Epidermal melanocyte (primary cell): ENCODE results near the gene SKA2.
A peak's percentile ranks its signal among the peaks of the same experiment; 100 is the strongest.
"Not testable (repeated sequence)": the region's sequence is repeated elsewhere in the genome, so short reads cannot be mapped to it uniquely, and the experiment has no call there.

Experiments
- DNase-seq: peaks from one replicate; pipeline ENCODE4 v3.0.0; 2011; ENCODE audit warnings: low spot score; ENCODE audit not compliant: insufficient read length

The SKA2 gene

DNA sequence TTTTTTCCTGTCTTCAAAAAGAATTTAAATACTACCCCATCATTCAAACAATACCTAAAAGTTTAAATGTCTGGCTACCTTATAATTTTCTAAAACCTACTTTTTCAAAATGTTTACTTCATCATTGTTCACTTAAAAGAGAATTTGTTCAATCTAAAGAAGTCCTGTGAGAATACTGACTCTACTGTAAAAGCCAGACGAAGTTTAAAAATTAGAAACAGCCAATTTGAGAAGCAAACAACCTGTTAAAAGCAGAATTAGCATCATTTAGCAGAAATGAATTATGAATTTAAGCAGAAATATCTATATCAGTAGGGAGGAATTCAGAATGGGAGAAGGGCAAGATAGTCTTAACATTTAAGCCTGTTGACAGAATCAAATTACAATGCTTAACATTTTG is 2.1 kb downstream of the SKA2 start:
- no peak for DNase-seq

DNA sequence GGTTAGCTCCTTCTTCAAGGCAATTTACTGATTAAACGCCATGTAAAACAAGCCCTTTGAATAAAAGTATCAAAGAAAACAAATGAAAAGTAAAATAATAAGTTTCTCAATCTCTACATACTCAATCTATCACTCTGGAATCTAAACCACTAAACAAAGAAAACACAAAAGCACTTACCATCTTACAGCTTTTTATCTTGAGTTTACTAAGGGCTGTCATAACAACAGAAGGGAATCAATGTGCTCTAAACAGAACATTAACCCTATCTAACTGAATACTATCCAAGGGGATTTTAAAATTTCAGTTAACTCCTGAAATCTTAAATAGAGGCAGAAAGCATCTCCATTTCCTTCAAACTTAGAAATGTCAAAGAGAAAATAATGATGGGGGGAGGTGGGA is 3.4 kb downstream of the SKA2 start:
- DNase-seq: no peak

DNA sequence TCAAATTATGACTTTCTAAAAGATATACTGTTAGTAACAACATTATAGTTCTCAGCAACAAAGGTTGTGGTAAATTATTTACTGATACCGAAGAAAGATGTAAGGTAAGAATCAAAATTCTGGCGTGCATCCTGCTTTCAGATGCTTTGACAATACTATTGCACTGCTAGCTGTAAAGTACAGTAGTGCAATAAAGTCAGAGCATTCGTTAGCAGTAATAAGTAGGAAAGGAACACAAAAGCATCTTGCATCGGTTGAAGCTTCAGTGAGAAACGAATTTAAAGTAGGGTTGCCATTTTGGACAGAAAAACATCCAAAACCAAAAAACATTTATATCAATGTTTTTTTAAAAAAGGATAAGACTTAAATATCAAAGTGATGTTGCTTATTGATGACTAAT is 4.0 kb downstream of the SKA2 start:
- DNase-seq: no peak

DNA sequence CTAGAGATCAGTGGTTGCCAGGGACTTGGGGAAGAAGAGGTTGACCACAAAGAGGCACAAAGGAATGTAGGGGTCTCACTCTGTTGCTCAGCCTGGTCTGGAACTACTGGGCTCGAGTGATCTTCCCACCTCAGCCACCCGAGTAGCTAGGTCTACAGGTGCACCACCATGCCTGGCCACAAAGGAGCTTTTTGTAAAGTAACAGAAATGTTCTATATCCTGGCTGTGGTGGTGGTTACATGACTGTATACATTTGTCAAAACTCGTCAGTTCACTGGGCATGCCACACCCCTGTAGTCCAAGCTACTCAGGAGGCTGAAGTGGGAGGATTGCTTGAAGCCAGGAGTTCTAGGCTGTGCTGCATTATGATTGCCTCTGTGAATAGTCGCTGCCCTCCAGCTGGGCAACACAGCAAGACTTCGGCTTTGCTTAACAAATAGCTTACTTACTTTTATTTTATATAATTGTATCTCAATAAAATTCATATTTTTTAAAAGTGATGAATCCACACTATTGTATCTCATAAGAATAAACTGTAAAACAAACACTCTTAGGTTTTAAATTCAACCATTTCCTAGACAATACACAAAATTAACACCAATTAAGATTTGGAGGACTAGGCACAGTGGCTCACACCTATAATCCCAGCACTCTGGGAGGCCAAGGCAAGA is 5.0 kb downstream of the SKA2 start:
- DNase-seq: no peak

DNA sequence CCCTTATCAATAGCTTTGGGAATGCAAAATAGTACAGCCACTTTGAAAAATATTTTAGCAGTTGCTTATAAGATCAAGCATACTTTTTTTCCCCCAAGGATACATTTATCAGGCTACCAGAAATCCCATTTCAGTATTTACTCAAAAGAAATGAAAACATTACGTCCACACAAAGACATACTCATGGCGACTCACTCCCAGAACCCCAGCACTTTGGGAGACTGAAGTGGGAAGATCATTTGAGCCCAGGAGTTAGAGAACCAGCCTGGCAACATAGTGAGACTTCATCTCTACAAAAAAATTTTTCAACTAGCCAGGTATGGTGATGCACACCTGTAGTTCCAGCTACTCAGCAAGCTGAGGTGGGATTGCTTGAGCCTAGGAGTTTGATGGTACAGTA is 5.9 kb downstream of the SKA2 start:
- DNase-seq: no peak

DNA sequence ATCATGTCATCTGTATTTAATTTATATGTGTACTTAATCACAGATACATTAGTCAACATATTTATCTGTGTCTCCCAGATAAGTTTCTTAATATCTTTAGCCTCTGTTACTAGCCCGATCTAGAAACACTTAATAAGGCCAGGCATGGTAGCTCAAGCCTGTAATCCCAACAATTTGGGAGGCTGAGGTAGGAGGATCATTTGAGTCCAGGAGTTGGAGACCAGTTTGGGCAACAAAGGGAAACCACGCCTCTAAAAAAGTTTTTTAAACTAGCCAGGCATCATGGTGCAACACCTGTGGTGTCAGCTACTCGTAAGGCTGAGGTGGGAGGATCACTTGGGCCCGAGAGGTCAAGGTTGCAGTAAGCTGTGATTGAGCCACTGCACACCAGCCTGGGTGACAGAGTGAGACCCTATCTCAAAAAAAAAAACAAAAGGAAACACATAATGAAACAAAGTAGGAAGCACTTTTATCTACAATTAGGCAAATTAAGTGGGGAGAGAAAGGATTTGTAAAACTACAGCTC is 9.4 kb downstream of the SKA2 start:
- no peak for DNase-seq

DNA sequence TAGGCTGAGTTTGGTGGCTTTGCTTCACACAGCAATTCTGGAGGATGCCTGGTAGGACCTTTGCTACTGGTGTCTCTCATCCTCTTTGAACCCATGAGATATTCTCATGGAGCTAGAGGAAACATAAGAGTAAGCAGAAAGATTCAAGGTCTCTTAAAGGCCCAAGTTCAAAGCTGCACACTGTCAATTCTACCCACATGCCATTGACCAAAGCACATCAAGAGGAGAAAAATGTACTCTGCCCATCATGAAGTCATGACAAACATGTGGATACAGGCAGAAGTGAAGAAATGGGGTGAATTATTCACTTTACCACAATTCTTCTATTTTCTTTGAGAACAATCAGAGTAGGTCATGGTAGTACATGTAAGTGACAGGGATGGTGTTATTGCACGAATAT is 13.1 kb downstream of the SKA2 start:
- no peak for DNase-seq

DNA sequence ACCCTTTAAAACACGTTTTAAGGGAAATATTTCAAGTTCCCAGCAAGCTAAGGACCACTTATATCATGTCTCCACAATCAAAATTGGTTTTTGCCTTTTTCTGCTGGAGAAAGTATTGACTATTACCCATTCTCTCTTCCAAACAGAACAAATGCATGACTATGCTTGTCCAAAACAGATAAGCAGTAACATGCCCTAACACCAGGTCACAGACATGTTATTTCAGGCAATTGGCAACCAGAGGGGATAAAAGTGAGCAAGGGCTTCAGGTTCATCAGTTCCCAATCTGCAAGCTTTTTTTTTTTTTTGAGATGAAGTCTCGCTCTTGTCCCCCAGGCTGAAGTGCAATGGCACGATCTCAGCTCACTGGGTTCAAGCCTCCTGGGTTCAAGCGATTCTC is 15.0 kb downstream of the SKA2 start:
- no peak for DNase-seq

DNA sequence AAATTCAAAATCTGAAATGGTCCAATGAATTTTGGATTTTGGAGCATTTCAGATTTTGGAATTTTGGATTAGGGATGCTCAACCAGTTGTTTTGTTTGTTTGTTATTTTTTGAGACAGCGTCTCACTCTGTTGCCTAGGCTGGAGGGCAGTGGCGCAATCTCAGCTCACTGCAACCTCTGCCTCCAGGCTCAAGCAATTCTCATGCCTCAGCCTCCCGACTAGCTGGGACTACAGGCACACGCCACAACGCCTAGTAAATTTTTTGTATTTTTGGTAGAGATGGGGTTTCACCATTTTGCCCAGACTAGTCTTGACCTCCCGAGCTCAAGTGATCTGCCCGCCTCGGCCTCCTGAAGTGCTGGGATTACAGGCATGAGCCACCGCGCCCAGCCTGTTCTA is 16.6 kb downstream of the SKA2 start:
- DNase-seq: not testable (repeated sequence)

DNA sequence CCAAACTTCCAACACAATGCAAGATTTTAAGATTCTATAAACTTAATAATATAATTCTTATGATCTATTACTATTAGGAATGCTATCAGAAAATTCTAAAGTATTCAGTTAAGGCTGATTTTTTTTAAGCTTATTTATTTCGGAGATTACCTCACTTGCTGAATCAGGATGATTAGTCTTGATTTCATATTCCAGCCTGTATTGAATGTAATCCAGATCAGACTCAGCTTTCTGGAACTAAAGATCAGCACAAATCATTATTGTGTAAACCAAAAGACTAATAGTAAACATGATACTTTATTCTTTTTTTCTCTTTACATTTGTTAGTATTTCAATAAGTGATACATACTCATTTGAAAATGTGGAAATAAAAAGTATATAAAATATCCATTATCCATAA is 23.9 kb downstream of the SKA2 start:
- no peak for DNase-seq

DNA sequence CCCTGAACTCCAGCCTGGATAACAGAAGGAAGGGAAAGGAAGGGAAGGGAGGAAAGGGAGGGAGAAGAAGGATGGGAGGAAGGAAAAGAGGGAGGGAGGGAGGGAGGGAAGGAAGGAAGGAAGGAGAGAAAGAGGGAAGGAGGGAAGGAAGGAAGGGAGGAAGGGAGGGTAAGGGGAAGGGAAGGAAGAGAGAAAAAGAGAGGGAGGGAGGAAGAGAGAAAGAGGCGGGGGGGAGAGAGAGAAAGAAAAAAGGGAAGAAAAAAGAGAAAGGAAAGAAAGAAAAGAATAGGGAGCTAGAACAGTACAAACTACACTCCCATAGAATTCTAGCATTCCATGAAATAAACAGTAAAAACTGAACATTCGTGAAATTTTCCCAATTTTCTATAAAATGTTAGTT is 25.2 kb downstream of the SKA2 start:
- DNase-seq: no peak

DNA sequence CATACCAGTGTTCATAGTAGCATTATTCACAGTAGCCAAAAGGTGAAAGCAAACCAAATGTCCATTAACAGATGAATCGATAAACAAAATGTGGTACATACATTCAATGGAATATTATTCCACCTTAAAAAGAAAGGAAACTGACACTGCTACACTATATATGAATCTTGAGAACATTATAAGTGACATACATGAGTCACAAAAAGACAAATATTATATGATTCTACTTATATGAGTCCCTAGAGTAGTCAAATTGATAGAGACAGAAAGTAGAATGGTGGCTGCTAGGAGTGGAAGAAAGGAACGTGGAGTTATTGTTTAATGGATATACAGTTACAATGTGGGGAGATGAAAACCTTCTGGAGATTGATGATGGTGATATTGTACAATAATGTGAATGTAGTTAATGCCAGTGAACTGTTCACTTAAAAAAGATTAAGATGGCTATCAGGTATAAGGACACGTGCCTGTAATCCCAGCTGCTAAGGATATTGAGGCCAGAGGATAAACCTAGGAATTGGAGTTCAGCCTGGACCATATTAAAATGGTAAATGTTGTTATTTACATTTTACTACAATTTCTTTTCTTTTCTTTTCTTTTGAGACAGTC is 28.1 kb downstream of the SKA2 start:
- no peak for DNase-seq

DNA sequence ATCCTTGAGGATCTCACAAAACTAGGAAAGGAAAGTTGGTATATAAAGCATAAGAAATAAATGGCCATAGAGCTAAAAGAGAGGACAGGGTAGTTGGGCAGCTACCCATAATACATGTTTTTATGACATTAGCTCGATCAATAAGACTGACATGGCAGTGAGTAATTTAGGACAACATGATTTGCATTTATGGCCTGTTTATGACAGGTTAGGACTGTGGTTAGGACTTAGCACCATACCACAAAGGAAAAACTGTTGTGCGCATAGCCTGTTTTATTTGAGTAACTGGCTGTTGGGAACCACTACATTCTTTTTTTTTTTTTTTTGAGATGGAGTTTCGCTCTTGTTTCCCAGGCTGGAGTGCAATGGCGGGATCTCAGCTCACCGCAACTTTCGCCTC is 30.3 kb downstream of the SKA2 start:
- DNase-seq: no peak

DNA sequence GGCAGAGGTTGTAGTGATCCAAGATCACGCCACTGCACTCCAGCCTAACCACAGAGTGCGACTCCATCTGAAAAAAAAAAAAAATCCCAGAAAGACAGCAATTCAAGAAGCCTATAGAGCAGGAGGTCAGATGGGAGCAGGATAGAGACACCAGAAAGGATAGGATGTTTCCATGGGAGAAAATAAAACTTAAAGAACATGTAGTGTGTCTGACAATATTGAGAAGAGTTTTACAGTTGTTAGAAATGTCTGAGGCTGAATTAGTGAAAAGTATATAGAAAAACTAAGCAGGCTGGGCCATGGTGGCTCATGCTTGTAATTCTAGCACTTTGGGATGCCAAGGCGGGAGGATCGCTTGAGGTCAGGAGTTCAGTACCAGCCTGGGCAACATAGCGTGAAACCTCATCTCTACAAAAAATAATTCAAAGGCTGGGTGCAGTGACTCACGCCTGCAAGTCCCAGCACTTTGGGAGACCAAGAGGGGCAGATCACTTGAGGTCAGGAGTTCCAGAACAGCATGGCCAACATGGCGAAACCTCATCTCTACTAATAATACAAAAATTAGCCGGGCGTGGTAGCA is 33.0 kb downstream of the SKA2 start:
- DNase-seq: no peak

DNA sequence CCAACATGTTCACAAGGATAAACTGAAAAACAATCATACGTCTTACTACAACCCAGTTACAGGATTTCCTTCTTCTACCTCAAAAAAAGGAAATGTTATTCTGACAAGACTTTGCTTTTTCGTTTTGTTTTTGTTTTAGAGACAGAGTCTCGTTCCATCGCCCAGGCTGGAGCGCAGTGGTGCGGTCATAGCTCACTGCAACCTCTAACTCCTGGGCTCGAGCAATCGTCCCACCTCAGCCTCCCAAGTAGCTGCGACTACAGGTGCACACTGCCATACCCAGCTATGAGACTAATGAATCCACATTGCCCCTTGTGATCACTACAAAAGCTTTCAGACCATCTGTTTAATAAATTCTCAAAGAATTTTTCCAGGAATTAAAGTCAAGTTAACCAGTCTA is 39.5 kb downstream of the SKA2 start:
- DNase-seq: no peak

DNA sequence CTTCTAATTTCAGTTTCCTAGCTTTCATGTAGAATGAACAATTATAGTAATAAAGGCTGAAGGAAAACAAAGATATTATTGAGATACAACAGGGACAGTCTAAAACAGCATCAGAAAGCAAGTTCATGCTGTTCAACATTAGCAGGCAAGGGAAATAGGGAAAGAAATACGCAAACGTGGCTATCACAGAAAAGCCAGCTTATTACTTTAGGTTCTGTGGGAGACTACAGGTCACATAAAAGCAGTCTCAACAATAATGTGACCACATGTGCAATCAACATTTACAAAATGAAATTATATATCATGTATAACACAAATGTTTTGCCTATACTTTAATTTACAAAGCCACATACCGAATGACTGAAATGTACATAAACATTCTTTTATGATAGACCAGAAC is 43.4 kb downstream of the SKA2 start:
- no peak for DNase-seq

DNA sequence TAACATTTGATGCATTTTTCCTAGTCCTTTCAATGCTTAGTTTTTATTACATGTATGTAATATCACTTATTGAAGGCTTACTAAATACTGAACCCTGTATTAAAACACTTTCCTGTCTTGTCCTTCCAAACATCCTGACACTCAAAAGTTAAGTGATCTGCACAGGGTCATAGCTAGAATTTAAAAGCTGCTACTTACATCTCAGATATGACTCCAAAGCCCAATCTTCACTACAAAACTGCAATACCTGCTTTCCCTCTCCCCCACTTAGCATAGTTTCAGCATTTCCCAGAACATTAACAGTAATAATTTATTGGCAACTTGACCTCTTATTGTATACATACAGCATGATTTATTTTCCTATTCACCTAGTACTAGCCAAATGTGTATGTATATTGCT is 44.0 kb downstream of the SKA2 start:
- no peak for DNase-seq

DNA sequence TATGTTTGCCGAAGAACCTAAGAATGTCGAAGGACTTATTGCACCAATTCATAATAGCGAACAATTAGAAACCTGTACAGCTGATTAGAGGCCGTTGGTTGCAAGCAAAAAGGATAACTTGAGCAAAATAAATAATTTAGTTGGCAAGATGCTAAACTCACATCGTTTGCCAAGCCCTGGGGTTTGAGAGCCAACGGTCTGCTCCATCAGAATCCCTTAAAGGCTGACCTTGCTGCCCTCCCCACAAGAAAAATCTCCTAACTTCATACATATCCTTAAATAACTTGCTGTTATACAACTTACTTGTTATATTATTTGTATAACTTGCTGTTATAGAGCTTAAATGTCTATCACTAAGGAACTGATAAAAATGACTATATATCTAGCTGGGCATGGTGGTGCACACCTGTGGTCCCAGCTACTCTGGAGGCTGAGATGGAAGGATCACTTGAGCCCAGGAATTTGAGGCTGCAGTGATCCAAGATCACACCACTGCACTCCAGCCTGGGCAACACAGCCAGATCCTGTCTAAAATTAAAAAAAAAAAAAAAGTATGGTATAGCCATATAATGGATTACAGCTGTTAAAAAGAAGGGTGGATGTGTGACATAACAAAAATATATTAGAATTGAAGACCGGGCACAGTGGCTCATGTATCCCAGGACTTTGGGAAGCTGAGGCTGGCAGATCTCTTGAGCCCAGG is 46.4 kb downstream of the SKA2 start:
- no peak for DNase-seq

DNA sequence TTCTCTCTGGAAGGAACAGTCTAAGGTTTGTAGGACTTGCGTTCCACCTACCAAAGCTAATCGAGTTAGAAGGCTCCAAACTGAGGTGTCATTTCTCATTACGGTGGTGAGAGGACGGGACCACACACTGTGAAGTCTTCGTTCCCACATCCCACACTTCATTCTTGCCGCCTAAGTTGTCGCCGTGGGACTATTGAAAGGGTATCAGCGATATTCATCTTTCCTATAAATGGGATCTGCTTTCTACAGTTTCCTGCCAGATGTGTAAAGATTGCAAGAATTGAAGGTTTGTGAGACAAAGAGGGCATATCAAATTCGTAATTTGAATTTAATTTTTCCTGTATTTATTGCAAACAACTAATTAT is 47.7 kb downstream of the SKA2 start:
- DNase-seq: no peak

DNA sequence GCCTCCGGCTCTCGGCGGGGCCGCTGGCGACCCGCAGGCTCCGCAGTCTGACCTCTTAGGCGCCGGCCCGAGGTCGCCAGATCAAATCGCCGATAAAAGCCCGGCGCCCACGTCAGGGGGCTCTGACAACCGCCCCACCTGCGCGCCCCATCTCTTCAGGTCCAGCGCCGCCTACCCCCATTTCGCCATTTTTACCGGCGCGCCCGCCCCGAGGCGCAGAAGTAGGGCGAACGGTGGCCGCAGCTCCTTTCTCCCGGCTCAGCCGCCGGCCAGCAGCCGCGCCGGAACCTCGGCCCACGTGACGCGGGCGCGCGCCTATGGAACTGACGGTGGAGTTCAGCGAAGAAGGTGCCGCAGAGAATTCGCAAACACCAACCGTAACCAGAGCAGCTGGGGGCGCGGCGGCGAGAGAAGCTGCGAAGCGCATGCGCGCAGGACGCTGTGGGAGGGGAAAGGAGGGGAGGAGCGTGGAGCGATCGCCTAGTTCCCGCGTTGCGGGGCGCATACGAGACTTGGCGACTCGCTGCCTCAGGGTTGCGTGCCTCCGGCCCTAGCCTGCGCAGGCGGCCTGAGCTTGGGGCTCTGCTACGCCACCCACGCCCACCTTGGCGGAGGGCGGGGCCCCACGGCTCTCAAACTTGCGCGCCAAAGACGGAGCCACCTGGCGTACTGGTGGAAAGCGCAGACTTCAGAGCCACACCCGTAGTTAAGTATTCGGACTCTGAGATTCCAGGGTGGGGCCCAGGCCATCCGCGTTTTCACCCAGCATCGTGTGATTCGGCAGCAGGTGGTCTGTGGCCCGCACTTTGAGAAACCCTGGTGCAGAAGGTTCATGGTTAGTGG is 48.3 kb downstream of the SKA2 start, which contains the start of gene TRIM37:
TRIM37 (minus strand) TSS at position 418 of the 843 bp plus-strand sequence. CDS start 419 bp downstream, outside the sequence.
- DNase-seq: peak; percentile 88

DNA sequence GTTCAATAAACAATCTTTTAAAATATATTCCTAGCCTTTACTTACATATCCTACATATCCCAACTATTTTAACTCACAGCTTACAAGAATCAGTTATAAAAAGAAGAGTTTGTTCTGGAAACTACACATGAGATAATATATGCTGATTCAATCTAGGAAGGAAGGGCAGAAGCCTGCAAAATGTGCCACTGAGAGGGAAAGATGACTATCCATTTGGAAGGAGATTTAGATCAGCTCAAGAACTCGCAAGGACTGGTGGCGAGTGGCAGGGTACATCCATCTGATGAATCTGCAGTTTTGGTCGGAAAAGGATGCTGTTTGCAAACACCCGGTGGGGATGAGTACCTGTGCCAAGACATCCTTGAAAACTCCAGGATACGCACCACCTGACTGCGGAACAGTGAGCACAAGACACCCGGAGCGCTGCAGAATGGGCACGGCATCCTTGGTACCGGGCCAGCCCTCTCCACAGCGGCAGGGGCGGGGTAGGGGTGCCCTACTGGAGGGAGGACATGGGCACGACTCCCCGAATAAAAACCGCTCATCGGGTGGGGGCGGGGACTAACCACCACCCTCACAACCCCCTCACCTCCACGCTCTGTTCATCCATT is 49.0 kb downstream of the SKA2 start:
- DNase-seq: no peak
